Activated naive CD8-positive, alpha-beta T cell treated with anti-CD3 and anti-CD28 coated beads, Interleukin-2, amount 50 U/mL, for 24 hours (primary cell): ENCODE measurements around the gene TCF25.
A peak's percentile ranks its signal among the peaks of the same experiment; 100 is the strongest.

ENCODE experiments used
- ATAC-seq: fragments of 150-1000 bp; cut with Tn5 transposase; one replicate; pipeline ENCODE4 v1.10.0; 2021
- DNase-seq: peaks from one replicate; pipeline ENCODE4 v3.0.0; 2021
- H3K27ac Mint-ChIP-seq: one replicate; pipeline ENCODE4 v1.8.0; 2021; ENCODE audit warnings: mild to moderate bottlenecking, mixed read lengths
- H3K27me3 Mint-ChIP-seq: one replicate; pipeline ENCODE4 v1.8.0; 2021; ENCODE audit warnings: mixed read lengths
- H3K36me3 Mint-ChIP-seq: one replicate; pipeline ENCODE4 v1.8.0; 2021; ENCODE audit warnings: low read depth, mixed read lengths
- H3K4me1 Mint-ChIP-seq: one replicate; pipeline ENCODE4 v1.8.0; 2021; ENCODE audit warnings: mixed read lengths
- H3K4me3 Mint-ChIP-seq: one replicate; pipeline ENCODE4 v1.8.0; 2021; ENCODE audit warnings: mild to moderate bottlenecking, moderate library complexity, mixed read lengths
- H3K9me3 Mint-ChIP-seq: one replicate; pipeline ENCODE4 v1.8.0; 2021; ENCODE audit warnings: mixed read lengths

The TCF25 gene

DNA sequence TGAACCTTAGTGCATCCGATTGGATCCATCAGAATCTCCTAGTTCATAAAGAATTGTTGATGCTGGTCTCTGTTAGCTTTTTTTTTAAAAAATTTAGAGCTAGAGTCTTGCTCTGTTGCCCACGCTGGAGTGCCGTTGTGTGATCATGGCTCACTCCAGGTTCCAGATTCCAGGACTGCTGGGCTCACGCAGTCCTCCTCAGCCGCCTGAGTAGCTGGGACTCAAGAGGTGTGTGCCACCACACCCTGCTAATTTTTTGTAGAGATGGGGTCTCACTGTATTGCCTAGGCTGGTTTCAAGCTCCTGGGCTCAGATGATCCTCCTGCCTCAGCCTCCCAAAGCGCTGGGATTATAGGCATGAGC lies 8.0 kb downstream of the TCF25 start:
- no peak overlapping the region for H3K27ac Mint-ChIP-seq
- no peaks in the 10 kb centered on the region for H3K9me3 Mint-ChIP-seq
- DNase-seq = no peak
- H3K36me3 Mint-ChIP-seq = peaks cover 39% of the 10 kb centered on the region
- no peak overlapping the region for H3K4me3 Mint-ChIP-seq
- no peak for ATAC-seq
- no peaks in the 10 kb centered on the region for H3K27me3 Mint-ChIP-seq
- H3K4me1 Mint-ChIP-seq = peaks cover 2% of the 10 kb centered on the region

DNA sequence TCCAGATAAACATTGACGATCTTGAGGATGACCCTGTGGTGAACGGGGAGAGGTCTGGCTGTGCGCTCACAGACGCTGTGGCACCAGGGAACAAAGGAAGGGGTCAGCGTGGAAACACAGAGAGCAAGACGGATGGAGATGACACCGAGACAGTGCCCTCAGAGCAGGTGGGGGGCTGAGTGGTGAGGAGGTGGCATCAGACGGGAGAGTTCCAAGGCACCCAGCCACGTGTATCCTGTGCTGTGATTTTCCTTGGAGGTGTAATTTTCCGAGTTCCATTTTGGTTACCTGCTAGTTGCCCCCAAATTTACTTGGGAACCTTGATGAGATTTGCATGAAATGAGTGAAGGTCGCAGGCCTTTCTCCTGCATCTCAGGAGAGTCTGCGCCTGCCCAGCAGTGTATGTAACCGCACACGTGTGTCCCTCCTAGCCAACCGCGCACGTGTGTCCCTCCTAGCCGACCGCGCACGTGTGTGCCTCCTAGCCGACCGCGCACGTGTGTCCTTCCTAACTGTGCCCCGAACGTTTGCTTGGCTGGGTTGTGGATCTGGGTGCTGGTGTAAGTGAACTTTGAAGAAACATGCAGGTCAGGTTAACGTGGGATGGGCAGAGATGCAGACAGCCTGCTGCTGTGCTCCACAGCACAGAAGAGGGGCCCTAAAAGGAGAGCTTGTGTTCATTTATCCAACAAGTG lies 10.1 kb downstream of the TCF25 start:
- Mint-ChIP-seq H3K36me3 (peaks cover 44% of the 10 kb centered on the region), H3K27me3 (no peaks in the 10 kb centered on the region), H3K27ac (no peak overlapping the region), H3K9me3 (no peaks in the 10 kb centered on the region), H3K4me3 (no peak overlapping the region), H3K4me1 (peaks cover 2% of the 10 kb centered on the region)
- DNase-seq = no peak
- ATAC-seq = no peak

DNA sequence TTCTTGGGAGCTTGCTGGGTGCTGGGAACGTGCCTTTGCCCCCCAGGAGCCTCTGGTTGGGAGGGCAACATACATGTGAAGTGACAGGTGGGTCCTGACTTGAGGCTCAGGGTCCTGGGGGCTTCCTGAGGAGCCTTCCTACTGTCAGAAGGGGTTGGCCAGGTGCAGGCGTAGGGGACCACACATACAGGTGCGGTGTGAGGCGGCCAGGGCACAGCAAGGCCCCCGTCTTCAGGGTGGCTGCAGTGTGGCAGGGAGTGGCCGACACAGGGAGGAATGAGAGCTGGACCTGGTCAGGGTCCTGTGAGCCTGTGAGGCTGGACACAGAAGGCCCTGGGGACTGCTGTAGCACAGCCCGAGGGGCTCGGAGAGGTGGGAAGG lies 10.6 kb downstream of the TCF25 start:
- ATAC-seq (no peak), DNase-seq (no peak)
- Mint-ChIP-seq H3K27me3 (no peaks in the 10 kb centered on the region), H3K9me3 (no peaks in the 10 kb centered on the region), H3K4me1 (peaks cover 2% of the 10 kb centered on the region), H3K27ac (no peak overlapping the region), H3K36me3 (peaks cover 42% of the 10 kb centered on the region), H3K4me3 (no peak overlapping the region)

DNA sequence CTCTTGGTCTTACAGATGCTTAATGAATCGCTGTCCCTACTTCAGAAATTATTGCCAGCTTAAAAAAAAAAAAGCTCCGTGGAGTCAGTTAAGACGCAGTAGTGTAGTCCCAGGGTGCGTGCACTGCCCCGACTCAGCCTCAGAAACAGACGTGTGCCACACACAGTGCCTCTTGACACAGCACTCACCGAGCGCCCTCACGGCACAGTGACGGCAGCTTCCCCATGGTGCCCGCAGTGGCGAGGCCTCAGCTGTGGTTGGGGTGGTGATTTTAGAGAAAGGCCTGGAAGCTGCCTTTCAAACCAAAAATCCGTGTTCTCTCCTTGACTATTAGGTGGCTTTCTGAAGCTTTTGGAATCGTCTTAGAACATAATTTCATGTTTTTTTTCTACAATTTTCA lies 13.9 kb downstream of the TCF25 start:
- no peaks in the 10 kb centered on the region for H3K9me3 Mint-ChIP-seq
- peaks cover 12% of the 10 kb centered on the region for H3K4me1 Mint-ChIP-seq
- no peak for ATAC-seq
- H3K4me3 Mint-ChIP-seq = no peak overlapping the region
- peaks cover 49% of the 10 kb centered on the region for H3K36me3 Mint-ChIP-seq
- no peaks in the 10 kb centered on the region for H3K27me3 Mint-ChIP-seq
- no peak for DNase-seq
- no peak overlapping the region for H3K27ac Mint-ChIP-seq

DNA sequence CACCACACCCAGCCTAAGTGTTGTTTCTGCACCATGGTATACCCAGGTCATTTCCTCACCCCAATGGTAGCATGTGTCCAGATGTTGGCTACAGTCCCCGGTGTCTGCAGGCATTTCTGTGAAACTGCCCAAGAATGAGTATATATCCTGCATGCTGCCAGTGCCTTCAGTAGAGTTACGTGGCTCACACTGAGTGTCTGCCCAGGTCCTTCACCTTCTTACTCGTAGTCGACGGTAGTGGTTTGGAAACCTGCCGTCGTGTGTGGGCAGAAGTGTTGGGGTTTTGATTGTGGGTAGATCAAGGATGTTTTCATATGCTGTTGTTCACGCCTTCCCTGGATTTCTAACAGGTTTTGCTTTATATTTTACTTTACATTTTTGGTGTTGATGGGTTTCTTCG lies 16.8 kb downstream of the TCF25 start:
- ATAC-seq = peak; percentile 86
- H3K27ac Mint-ChIP-seq = peak overlapping the region; percentile 46
- H3K4me3 Mint-ChIP-seq = no peak overlapping the region

DNA sequence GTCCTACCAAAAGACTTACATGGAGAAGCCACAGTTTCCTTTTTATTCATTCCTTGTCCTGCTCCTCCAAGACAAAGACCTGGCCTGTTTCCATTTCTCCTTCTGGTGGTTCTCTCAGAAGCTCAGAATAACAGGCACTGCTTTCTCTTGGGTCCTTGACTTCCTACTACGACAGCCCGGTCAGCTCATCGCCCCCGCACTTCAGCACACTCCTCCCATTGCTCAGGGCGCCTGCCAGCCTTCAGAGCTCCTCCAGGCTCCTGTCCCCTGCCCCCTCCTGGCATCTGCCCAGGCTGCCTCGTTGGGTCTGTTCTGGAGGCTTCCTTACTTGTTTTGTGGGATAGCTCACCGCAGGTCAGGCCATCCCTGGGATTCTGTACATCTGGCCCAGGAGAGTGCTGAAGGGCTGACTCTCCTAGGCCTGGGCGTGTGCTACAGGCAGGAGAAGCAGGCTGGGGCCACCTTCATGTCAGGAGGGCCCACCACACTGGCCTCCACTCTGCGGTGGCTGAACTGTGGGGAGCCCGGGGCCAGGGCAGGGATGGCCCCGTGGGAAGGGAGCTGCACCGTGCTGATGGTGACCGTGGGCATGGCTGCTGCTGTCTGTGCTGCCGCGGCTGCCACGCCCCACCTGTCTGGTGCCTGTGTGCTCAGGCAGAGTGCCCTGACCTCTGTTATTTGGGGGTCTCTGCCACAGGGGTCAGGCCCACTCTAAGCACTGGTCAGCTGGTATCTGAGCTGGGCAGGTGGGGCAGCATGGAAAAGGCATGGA lies 17.7 kb downstream of the TCF25 start:
- H3K36me3 Mint-ChIP-seq = peaks cover 43% of the 10 kb centered on the region
- no peak for ATAC-seq

More for the DNA sequence above, 16.8 kb downstream of the TCF25 start:
- DNase-seq = peak; percentile 34
- Mint-ChIP-seq H3K36me3 (peaks cover 43% of the 10 kb centered on the region), H3K27me3 (no peaks in the 10 kb centered on the region), H3K9me3 (no peaks in the 10 kb centered on the region), H3K4me1 (peaks cover 12% of the 10 kb centered on the region)

DNA sequence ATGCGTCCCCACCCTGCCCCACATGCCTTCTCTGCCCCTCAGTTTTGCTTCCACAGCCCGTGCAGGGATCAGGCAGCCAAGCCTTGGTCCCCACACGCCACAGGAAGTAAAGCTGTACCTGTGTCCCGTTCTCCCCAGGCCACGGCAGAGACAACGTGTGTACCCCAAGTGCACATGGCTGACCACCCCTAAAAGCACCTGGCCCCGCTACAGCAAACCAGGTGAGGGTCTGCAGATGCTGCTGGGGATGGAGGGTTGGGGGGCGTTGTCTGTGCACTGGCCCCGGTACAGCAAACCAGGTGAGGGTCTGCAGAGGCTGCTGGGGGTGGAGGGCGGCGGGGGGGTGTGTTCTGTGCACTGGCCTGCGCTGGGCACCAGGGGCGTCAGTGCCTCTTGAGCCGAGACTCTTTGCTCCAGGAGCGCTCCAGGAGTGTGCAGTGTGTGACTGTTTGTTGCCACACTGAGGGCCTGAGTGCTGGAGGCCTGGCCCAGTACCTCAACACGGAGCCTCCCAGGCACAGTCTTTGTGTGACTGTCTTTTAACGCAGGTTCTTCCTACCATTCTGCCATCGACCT lies 18.8 kb downstream of the TCF25 start:
- ATAC-seq (no peak), DNase-seq (no peak)
- H3K27me3 Mint-ChIP-seq = no peaks in the 10 kb centered on the region
- H3K4me3 Mint-ChIP-seq = no peak overlapping the region
- H3K27ac Mint-ChIP-seq = no peak overlapping the region
- H3K36me3 Mint-ChIP-seq = peaks cover 39% of the 10 kb centered on the region
- H3K4me1 Mint-ChIP-seq = peaks cover 12% of the 10 kb centered on the region
- no peaks in the 10 kb centered on the region for H3K9me3 Mint-ChIP-seq

More for the DNA sequence above, 17.7 kb downstream of the TCF25 start:
- Mint-ChIP-seq H3K4me3 (no peak overlapping the region), H3K27ac (no peak overlapping the region), H3K9me3 (no peaks in the 10 kb centered on the region), H3K4me1 (peaks cover 12% of the 10 kb centered on the region), H3K27me3 (no peaks in the 10 kb centered on the region)
- no peak for DNase-seq

DNA sequence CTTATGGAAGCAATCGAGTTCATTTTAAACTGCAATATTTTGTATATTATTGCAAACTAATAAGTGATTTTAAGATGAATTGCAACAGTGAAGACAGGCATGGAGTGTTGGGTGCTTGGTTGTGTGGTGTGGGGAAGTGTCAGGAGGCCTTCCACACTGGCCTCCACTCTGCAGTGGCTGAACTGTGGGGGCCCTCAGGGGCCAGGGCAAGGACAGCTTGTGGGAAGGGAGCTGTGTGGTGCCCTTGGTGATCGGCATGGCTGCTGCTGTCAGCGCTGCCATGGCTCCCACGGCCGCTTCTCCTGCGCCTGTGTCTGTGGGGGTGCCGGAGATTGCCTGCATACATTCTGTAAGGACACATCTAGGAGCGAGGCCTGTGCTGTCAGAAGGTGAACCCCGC lies 19.2 kb downstream of the TCF25 start:
- DNase-seq = no peak
- H3K27me3 Mint-ChIP-seq = no peaks in the 10 kb centered on the region
- no peak overlapping the region for H3K4me3 Mint-ChIP-seq
- no peak for ATAC-seq
- peaks cover 12% of the 10 kb centered on the region for H3K4me1 Mint-ChIP-seq
- H3K9me3 Mint-ChIP-seq = no peaks in the 10 kb centered on the region
- peaks cover 39% of the 10 kb centered on the region for H3K36me3 Mint-ChIP-seq
- no peak overlapping the region for H3K27ac Mint-ChIP-seq

DNA sequence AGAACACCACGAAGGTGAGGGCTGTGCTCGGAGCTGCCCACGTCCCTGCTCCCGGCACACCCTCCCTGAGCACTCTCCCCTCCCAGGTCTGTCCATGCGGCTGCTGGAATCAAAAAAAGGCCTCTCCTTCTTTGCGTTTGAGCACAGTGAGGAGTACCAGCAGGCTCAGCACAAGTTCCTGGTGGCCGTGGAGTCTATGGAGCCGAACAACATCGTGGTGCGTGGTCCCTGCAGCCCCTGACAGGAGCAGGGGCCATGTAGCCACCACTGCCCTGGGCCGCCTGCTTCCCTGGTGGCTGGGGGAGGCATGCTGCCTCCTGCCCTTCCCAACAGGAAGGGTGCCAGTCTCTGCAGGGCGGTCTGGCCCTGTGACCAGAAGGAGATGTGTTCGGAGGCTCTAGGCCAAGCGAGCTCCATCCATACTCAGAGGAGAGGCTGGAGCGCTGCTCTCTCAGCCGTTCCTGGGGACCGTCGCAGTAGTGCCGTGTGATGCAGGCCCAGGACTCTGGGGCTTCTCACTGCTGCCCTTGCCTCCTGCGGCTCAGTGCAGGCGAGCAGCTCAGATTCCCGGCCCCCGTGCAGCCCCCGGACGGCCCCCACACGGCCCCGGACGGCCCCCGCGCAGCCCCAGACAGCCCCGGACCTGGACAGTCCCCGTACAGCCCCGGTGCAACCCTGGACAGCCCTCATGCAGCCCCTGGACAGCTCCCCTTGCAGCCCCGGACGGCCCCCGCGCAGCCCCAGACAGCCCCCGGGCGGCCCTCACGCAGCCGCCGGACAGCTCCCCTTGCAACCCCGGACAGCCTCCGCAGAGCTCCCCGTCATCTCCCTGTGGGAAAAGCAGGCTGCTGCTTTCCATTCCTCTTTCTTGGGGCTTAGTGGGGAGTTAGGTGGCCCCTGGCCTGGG lies 20.5 kb downstream of the TCF25 start:
- no peak overlapping the region for H3K4me3 Mint-ChIP-seq
- H3K9me3 Mint-ChIP-seq = no peaks in the 10 kb centered on the region
- H3K27ac Mint-ChIP-seq = no peak overlapping the region
- H3K4me1 Mint-ChIP-seq = peaks cover 12% of the 10 kb centered on the region
- H3K36me3 Mint-ChIP-seq = peaks cover 37% of the 10 kb centered on the region
- no peaks in the 10 kb centered on the region for H3K27me3 Mint-ChIP-seq
- ATAC-seq (no peak), DNase-seq (no peak)

DNA sequence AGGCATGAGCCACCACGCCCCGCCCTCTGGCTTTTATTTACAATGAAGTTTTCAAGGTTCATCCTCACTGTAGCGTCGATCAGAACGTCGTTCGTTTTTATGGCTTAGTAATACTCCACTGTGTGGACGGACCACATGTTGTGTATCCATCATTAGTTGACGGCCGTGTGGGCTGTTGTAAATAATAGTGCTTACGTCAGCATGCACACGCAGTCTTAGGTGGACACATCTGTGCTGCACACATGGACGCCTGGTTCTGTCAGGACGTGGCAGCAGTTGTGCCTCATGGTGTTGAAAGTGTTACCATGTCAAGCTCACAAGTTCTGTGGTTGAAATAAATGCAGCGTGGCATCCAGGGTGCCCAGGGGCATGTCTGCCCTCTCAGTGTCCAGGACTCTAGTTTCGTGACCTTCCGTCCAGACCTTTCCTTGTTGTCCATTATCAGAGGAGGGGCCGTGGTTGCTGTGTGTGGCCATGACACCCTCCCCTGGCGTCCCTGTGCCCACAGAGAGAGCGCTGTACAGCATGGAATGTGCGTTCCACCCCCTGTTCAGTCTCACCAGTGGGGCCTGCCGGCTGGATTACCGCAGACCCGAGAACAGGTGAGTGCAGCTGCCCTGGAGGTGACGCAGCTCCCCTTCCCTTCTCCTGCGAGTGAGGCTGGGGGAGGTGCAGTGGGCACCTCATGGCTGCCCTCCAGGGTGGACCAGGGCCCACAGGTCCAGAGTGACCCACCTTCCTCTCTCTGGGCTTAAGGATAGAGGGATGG lies 22.3 kb downstream of the TCF25 start:
- ATAC-seq (no peak), DNase-seq (no peak)
- H3K36me3 Mint-ChIP-seq = peaks cover 45% of the 10 kb centered on the region
- H3K4me1 Mint-ChIP-seq = peaks cover 13% of the 10 kb centered on the region
- no peak overlapping the region for H3K4me3 Mint-ChIP-seq
- no peak overlapping the region for H3K27ac Mint-ChIP-seq
- no peaks in the 10 kb centered on the region for H3K9me3 Mint-ChIP-seq
- no peaks in the 10 kb centered on the region for H3K27me3 Mint-ChIP-seq

DNA sequence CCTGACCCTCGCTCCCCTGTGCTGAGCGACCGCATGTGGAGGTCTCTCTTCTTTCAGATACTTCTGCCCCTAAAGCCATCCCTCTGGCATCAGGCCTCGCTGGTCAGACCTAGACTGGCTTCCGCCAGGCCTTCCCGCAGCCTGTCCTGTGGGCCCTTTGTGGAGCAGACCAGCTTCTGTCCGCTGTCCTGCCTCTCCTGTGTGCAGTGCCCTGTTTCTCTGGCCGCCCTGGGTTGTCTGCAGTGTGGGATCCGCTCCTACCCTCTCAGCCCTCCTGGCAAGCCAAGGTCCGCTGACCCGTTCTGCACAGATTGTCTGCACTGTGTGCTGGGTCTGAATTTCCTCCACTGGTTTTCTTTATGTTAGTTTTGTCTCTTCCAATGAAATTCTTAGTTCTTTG lies 23.8 kb downstream of the TCF25 start:
- peaks cover 36% of the 10 kb centered on the region for H3K36me3 Mint-ChIP-seq
- no peaks in the 10 kb centered on the region for H3K9me3 Mint-ChIP-seq
- H3K4me1 Mint-ChIP-seq = peaks cover 10% of the 10 kb centered on the region
- H3K4me3 Mint-ChIP-seq = no peak overlapping the region
- no peak overlapping the region for H3K27ac Mint-ChIP-seq
- no peaks in the 10 kb centered on the region for H3K27me3 Mint-ChIP-seq
- ATAC-seq (no peak), DNase-seq (no peak)

DNA sequence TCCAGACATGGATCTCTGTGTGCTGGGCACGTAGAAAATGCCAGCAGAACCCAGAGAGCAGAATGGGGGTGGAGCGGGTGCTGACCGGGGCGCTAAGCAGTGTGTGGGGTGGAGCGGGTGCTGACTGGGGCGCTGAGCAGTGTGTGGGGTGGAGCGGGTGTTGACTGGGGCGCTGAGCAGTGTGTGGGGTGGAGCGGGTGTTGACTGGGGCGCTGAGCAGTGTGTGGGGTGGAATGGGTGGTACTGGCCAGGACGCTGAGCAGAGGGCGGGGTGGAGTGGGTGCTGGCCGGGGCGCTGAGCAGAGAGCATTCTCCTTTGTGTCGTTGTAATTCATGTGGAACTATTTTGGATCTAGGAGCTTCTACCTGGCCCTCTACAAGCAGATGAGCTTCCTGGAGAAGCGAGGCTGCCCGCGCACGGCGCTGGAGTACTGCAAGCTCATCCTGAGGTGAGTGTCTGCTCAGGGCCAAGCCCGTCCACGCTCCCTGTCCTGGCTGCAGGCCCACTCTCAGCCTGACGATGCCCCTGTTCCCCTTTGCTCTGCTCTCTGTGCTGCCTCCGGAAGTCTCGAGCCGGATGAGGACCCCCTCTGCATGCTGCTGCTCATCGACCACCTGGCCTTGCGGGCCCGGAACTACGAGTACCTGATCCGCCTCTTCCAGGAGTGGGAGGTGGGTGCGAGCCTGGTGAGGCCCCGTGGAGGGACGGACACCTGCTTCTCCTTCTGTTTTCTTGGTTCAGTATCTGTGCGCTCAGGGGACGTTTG lies 25.0 kb downstream of the TCF25 start:
- Mint-ChIP-seq H3K4me1 (peaks cover 10% of the 10 kb centered on the region), H3K27me3 (no peaks in the 10 kb centered on the region), H3K27ac (no peak overlapping the region)

DNA sequence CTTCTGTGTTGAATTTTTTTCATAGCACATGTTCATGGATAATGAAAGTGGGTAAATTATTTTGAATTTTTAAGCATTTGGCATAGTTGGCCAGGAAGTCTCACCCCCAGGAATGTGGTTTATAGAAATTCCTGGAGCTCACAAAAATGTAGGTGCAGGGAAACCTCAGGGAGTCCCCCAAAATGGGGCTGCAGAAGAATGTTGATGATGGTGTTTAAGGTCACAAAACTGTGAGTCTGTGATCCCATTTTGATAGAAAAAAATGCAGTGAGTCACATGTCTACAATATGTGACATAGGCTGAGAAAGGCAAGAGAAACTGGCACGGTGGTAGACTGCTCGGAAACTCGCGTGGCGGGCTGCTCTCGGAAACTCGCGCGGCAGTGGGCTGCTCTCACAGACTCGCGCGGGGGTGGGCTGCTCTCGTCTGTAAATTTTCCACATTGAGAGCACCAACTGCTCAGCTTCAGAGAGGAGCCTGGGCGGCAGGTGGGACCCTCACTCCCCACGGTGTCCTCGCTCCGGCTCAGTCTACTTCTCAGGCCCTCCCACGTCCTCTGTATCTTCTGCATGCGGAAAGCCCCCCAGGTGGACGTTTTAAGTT lies 26.6 kb downstream of the TCF25 start:
- H3K36me3 Mint-ChIP-seq = peaks cover 27% of the 10 kb centered on the region
- peak overlapping the region; percentile 18 for H3K27ac Mint-ChIP-seq
- no peaks in the 10 kb centered on the region for H3K9me3 Mint-ChIP-seq
- ATAC-seq (peak; percentile 42), DNase-seq (no peak)
- H3K27me3 Mint-ChIP-seq = no peaks in the 10 kb centered on the region
- no peak overlapping the region for H3K4me3 Mint-ChIP-seq
- H3K4me1 Mint-ChIP-seq = peaks cover 10% of the 10 kb centered on the region

More for the DNA sequence above, 25.0 kb downstream of the TCF25 start:
- DNase-seq = no peak
- Mint-ChIP-seq H3K4me3 (no peak overlapping the region), H3K9me3 (no peaks in the 10 kb centered on the region), H3K36me3 (peaks cover 29% of the 10 kb centered on the region)
- no peak for ATAC-seq
